SK-N-SH (cell line): ENCODE data around the gene TRIM46. TPM values are rescaled to one million over a fixed set of nuclear protein-coding genes. Genes with fewer than 3 reads are reported as not detected.

Experiments
- CTCF ChIA-PET: fragments of 300-600, 350-600 bp; formaldehyde crosslinking; extraction: SDS; loops from one replicate; lab custom pipeline; 2021; lab: Yijun Ruan, JAX
- POLR2A ChIA-PET: fragments of 350-600 bp; sonication (Branson Sonifier 250); formaldehyde crosslinking; extraction: SDS; loops from one replicate; lab custom pipeline; 2020; ENCODE audit warnings: antibody characterized with exemption, inconsistent platforms; lab: Yijun Ruan, JAX
- DNase-seq: peaks from one replicate; pipeline ENCODE4 v3.0.0; 2012
- H2AFZ ChIP-seq: fragments of 200-600 bp; sonication (generic); 2 replicates; pipeline ENCODE4 v1.8.1; 2016; ENCODE audit warnings: antibody characterized with exemption, mild to moderate bottlenecking, low read depth
- H3F3A ChIP-seq: fragments of 200-600 bp; sonication (generic); replicated peaks from 2 replicates; pipeline ENCODE3; 2016; ENCODE audit warnings: antibody characterized with exemption, mild to moderate bottlenecking; ENCODE audit not compliant: insufficient read depth
- H3K27ac ChIP-seq, 2 experiments: fragments of 200-500 bp in 1 of 2; fragments of 200-600 bp in 1 of 2; sonication (Bioruptor generic) in 1 of 2; sonication (generic), shearing (Covaris generic) in 1 of 2; 2 replicates each; pipeline versions ENCODE4 v1.5.1 to v1.6.1; 2014 to 2016; ENCODE audit warnings: low read depth in 2 of 2, inconsistent platforms in 1 of 2, low read length in 1 of 2, mild to moderate bottlenecking in 1 of 2, mixed read lengths in 1 of 2
- H3K27me3 ChIP-seq: fragments of 200-600 bp; sonication (generic), shearing (Covaris generic); 2 replicates; pipeline ENCODE4 v1.6.1; 2016; ENCODE audit warnings: mixed run types; ENCODE audit not compliant: insufficient read depth
- H3K36me3 ChIP-seq, 2 experiments: fragments of 200-500 bp in 1 of 2; fragments of 200-600 bp in 1 of 2; sonication (Bioruptor generic) in 1 of 2; sonication (generic) in 1 of 2; replicated peaks in 1 of 2; 2 replicates each; pipeline versions ENCODE3 to v1.5.1; 2014 to 2016; ENCODE audit warnings: low read length in 1 of 2, mild to moderate bottlenecking in 1 of 2; ENCODE audit not compliant: insufficient read depth in 2 of 2, control insufficient read depth in 1 of 2
- H3K4me1 ChIP-seq, 2 experiments: fragments of 200-500 bp in 1 of 2; fragments of 200-600 bp in 1 of 2; sonication (Bioruptor generic) in 1 of 2; sonication (generic), shearing (Covaris generic) in 1 of 2; 2 replicates each; pipeline versions ENCODE4 v1.5.1 to v1.6.1; 2014 to 2016; ENCODE audit warnings: low read depth in 1 of 2, low read length in 1 of 2, mixed run types in 1 of 2; ENCODE audit not compliant: insufficient read depth in 2 of 2, control insufficient read depth in 1 of 2
- H3K4me2 ChIP-seq: fragments of 200-600 bp; sonication (generic), shearing (Covaris generic); 2 replicates; pipeline ENCODE4 v1.6.1; 2017; ENCODE audit warnings: mixed run types
- H3K4me3 ChIP-seq, 2 experiments: fragments of 200-500 bp in 1 of 2; fragments of 200-600 bp in 1 of 2; sonication (Bioruptor generic) in 1 of 2; sonication (generic), shearing (Covaris generic) in 1 of 2; 2 replicates each; pipeline versions ENCODE4 v1.5.1 to v1.8.1; 2014 to 2016; ENCODE audit warnings: low read depth in 2 of 2, inconsistent platforms in 1 of 2, low read length in 1 of 2, mild to moderate bottlenecking in 1 of 2, mixed read lengths in 1 of 2, moderate library complexity in 1 of 2
- H3K79me2 ChIP-seq: fragments of 200-600 bp; sonication (generic); 2 replicates; pipeline ENCODE4 v1.8.1; 2017; ENCODE audit warnings: mild to moderate bottlenecking; ENCODE audit not compliant: insufficient read depth
- H3K9ac ChIP-seq: fragments of 200-600 bp; sonication (generic); 2 replicates; pipeline ENCODE4 v1.6.1; 2017; ENCODE audit warnings: mixed run types
- H3K9me2 ChIP-seq: fragments of 200-600 bp; sonication (generic); 2 replicates; pipeline ENCODE4 v1.6.1; 2017; ENCODE audit warnings: mixed run types
- H3K9me3 ChIP-seq: fragments of 200-600 bp; sonication (generic); 2 replicates; pipeline ENCODE4 v1.6.1; 2017; ENCODE audit warnings: mixed run types, mild to moderate bottlenecking, moderate library complexity
- H4K20me1 ChIP-seq: fragments of 200-600 bp; sonication (generic); 2 replicates; pipeline ENCODE4 v1.6.1; 2017; ENCODE audit warnings: mild to moderate bottlenecking, mixed run types; ENCODE audit not compliant: insufficient read depth
- CHD2 ChIP-seq: fragments of 150-350 bp; IDR thresholded peaks from 2 replicates; pipeline ENCODE4 v1.6.1; 2018; ENCODE audit warnings: low read length; ENCODE audit not compliant: partially characterized antibody
- CTCF ChIP-seq: fragments of 200-600 bp; sonication (generic); IDR thresholded peaks from 2 replicates; pipeline ENCODE4 v1.6.1; 2017; ENCODE audit warnings: antibody characterized with exemption, mild to moderate bottlenecking, moderate library complexity
- ELF1 ChIP-seq: IDR thresholded peaks from 2 replicates; pipeline ENCODE4 v1.4.0; 2012
- EP300 ChIP-seq, 2 experiments: IDR thresholded peaks; 2 replicates each; pipeline versions ENCODE4 v1.4.0 to v1.6.1; 2012; ENCODE audit warnings: borderline replicate concordance in 1 of 2, low read depth in 1 of 2, low read length in 1 of 2
- EZH2phosphoT487 ChIP-seq: fragments of 200-600 bp; sonication (generic); IDR thresholded peaks from 2 replicates; pipeline ENCODE4 v1.6.1; 2017; ENCODE audit warnings: low read depth, mixed run types, mild to moderate bottlenecking, antibody characterized with exemption, moderate library complexity, borderline replicate concordance
- FOSL2 ChIP-seq: IDR thresholded peaks from 2 replicates; pipeline ENCODE4 v1.4.0; 2012; ENCODE audit warnings: low read depth, mild to moderate bottlenecking, moderate library complexity, borderline replicate concordance
- FOXJ3 ChIP-seq: sonication (generic); formaldehyde crosslinking; IDR thresholded peaks from 2 replicates; pipeline ENCODE4 v1.5.1; 2020; ENCODE audit warnings: mild to moderate bottlenecking, missing genetic modification reagents
- FOXM1 ChIP-seq: IDR thresholded peaks from 2 replicates; pipeline ENCODE4 v1.4.0; 2012; ENCODE audit warnings: low read depth, mild to moderate bottlenecking
- GATA2 ChIP-seq: sonication (generic); formaldehyde crosslinking; IDR thresholded peaks from 2 replicates; pipeline ENCODE4 v1.5.0; 2020; ENCODE audit warnings: mild to moderate bottlenecking, missing genetic modification reagents
- MEF2A ChIP-seq: IDR thresholded peaks from 2 replicates; pipeline ENCODE4 v1.4.0; 2012; ENCODE audit warnings: low read depth, borderline replicate concordance
- NRF1 ChIP-seq: IDR thresholded peaks from 2 replicates; pipeline ENCODE4 v1.6.1; 2012; ENCODE audit warnings: low read depth, mild to moderate bottlenecking, low read length
- PBX3 ChIP-seq: IDR thresholded peaks from 2 replicates; pipeline ENCODE4; 2012
- RCOR1 ChIP-seq: fragments of 150-350 bp; IDR thresholded peaks from 2 replicates; pipeline ENCODE4 v1.6.1; 2017; ENCODE audit warnings: antibody characterized with exemption, low read length
- RFX5 ChIP-seq: IDR thresholded peaks from 2 replicates; pipeline ENCODE4 v1.6.1; 2012; ENCODE audit warnings: mild to moderate bottlenecking, improper control_type of control experiment, low read length
- SIN3A ChIP-seq: IDR thresholded peaks from 2 replicates; pipeline ENCODE4 v1.6.1; 2012; ENCODE audit warnings: low read depth, mild to moderate bottlenecking, low read length, moderate library complexity, borderline replicate concordance
- SMC3 ChIP-seq: IDR thresholded peaks from 2 replicates; pipeline ENCODE4 v1.6.1; 2012; ENCODE audit warnings: low read depth, low read length, improper control_type of control experiment
- TAF1 ChIP-seq: IDR thresholded peaks from 2 replicates; pipeline ENCODE4 v1.6.1; 2012; ENCODE audit warnings: low read depth, mild to moderate bottlenecking, low read length, moderate library complexity, borderline replicate concordance
- TCF12 ChIP-seq: IDR thresholded peaks from 2 replicates; pipeline ENCODE4 v1.4.0; 2012
- TEAD4 ChIP-seq: IDR thresholded peaks from 2 replicates; pipeline ENCODE4 v1.4.0; 2012; ENCODE audit warnings: mild to moderate bottlenecking, borderline replicate concordance; ENCODE audit not compliant: insufficient read depth
- USF1 ChIP-seq: IDR thresholded peaks from 2 replicates; pipeline ENCODE4 v1.4.0; 2012; ENCODE audit warnings: low read depth, borderline replicate concordance
- YY1 ChIP-seq: IDR thresholded peaks from 2 replicates; pipeline ENCODE4 v1.4.0; 2012; ENCODE audit warnings: low read depth, mild to moderate bottlenecking
- WGBS: methylation state at CpG from one replicate; pipeline ENCODE4 v1.1.6; 2017; ENCODE audit warnings: low lambda C conversion rate; 5-methylcytosine and 5-hydroxymethylcytosine counted together
- polyA plus RNA-seq, 3 experiments: library from polyadenylated mRNA; depleted of rRNA; stranded (reverse); fragments of >200 nt; gene quantifications; 2 replicates each; pipeline ENCODE4 v1.2.3, GENCODE V29; 2012

The TRIM46 gene
- polyA plus RNA-seq, 1 of the 3 experiments (the other 2 are of a cell fraction): 12.7 TPM

- Histone ChIP-seq H3K9me2 (no peaks in the 10 kb centered on the region), H4K20me1 (no peaks in the 10 kb centered on the region), H3K27me3 (no peaks in the 10 kb centered on the region), H3K4me3 (no peak overlapping the region), H3K9ac (no peak overlapping the region), H3K4me1 (peaks cover 20 to 48% of the 10 kb centered on the region in 2 experiments), H3K36me3 (peaks cover 5 to 23% of the 10 kb centered on the region in 2 experiments), H3K4me2 (no peak overlapping the region), H3K79me2 (peaks cover 7% of the 10 kb centered on the region; the same call in 1 of the 2 replicates), H2AFZ (no peak overlapping the region), H3K27ac (no peak overlapping the region), H3F3A (peaks cover 20% of the 10 kb centered on the region), H3K9me3 (no peaks in the 10 kb centered on the region)
- POLR2A ChIA-PET: no interaction called here
- WGBS: 89% methylated on average over 2 of the region's 2 CpGs
- CTCF ChIA-PET: interaction anchor here (0.6 to 9.7 kb wide), 6 partner anchors 36 to 87 kb away, joined by 3 to 67 read pairs (median 13); partner anchors contain the start of gene KRTCAP2
- TF ChIP-seq FOSL2 (no peak), FOXM1 (no peak), CTCF (no peak), GATA2 (CRISPR knock-in tag) (no peak), YY1 (no peak), RFX5 (no peak)
- no peak for DNase-seq
Measured at GRCh38 chr1:155131856-155132255, 41.8 kb upstream of the TRIM46 start.

GRCh38 chr1:155133799-155134281 is 39.8 kb upstream of the TRIM46 start:
- POLR2A ChIA-PET: no interaction called here
- TF ChIP-seq ELF1: no peak
- no peak for TF ChIP-seq NRF1
- TF ChIP-seq EZH2phosphoT487: no peak
- TF ChIP-seq TCF12: no peak
- TF ChIP-seq RCOR1: no peak
- no peak for TF ChIP-seq TEAD4
- TF ChIP-seq TAF1: no peak
- TF ChIP-seq USF1: no peak
- TF ChIP-seq CHD2: no peak
- TF ChIP-seq PBX3: no peak
- no peak for TF ChIP-seq FOSL2
- TF ChIP-seq MEF2A: no peak
- TF ChIP-seq SMC3: no peak
- no peak for TF ChIP-seq FOXJ3
- no peak for TF ChIP-seq EP300 (IDR thresholded peaks at IDR 0.05; ENCODE audit: borderline replicate concordance in 1 of 2, low read depth in 1 of 2, low read length in 1 of 2)
- no peak for TF ChIP-seq SIN3A

More at GRCh38 chr1:155133799-155134281, 39.8 kb upstream of the TRIM46 start:
- Histone ChIP-seq H3K4me2 (peak overlapping the region; percentile 91; the same call in 1 of the 2 replicates), H3K9me2 (no peaks in the 10 kb centered on the region), H3K27ac (no peak overlapping the region), H2AFZ (no peak overlapping the region), H3K4me1 (peaks cover 20 to 52% of the 10 kb centered on the region in 2 experiments), H3K9me3 (no peaks in the 10 kb centered on the region), H3F3A (peaks cover 29% of the 10 kb centered on the region), H3K9ac (no peak overlapping the region), H3K36me3 (peaks cover 16 to 34% of the 10 kb centered on the region in 2 experiments), H3K79me2 (peaks cover 27% of the 10 kb centered on the region), H3K4me3 (no peak overlapping the region), H4K20me1 (no peaks in the 10 kb centered on the region), H3K27me3 (no peaks in the 10 kb centered on the region)
- CTCF ChIA-PET: interaction anchor here (1.9 to 5.6 kb wide), 4 partner anchors 34 to 49 kb away, joined by 6 to 43 read pairs (median 28); no protein-coding TSS in a partner anchor
- WGBS: 87% methylated on average over 5 of the region's 7 CpGs
- DNase-seq: no peak
